ENCODE data around the gene NFU1. TPM values are rescaled to one million over a fixed set of nuclear protein-coding genes. Genes with fewer than 3 reads are reported as not detected.

The NFU1 gene
- polyA plus RNA-seq, 1 of the 3 experiments (the other 2 are of a cell fraction) = 23.5 TPM

DNA sequence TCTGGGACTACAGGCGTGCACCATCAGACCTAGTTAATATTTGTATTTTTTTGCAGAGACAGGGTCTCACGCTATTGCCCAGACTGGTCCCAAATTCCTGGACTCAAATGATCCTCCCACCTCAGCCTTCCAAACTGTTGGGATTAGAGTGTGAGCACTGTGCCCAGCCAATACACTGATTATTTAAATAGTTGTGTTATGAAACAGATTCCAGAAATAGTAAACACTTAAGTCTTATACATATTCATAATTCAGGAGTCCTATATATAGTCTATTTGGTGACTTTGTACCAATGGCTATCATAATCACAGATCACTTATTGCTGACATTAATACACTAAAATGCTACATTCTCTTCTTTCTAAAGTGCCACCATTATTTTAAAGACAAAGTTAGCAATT is 12.8 kb downstream of the NFU1 start:
- ChIA-PET POLR2A (no interaction called here), CTCF (no interaction called here)
- 97% methylated on average over 2 of the region's 2 CpGs for WGBS (ENCODE audit: low lambda C conversion rate)

More for the DNA sequence above, 12.8 kb downstream of the NFU1 start:
- H2AFZ ChIP-seq (ENCODE audit: low read depth) = no peak overlapping the region
- no peak overlapping the region for H3K9ac ChIP-seq
- H3K36me3 ChIP-seq (replicated peaks in 1 of 2; ENCODE audit: control insufficient read depth in 1 of 2, insufficient read depth in 2 of 2, low read length in 1 of 2) = peaks cover 0 to 36% of the 10 kb centered on the region in 2 experiments
- DNase-seq = no peak
- TF ChIP-seq, protein P1, sequence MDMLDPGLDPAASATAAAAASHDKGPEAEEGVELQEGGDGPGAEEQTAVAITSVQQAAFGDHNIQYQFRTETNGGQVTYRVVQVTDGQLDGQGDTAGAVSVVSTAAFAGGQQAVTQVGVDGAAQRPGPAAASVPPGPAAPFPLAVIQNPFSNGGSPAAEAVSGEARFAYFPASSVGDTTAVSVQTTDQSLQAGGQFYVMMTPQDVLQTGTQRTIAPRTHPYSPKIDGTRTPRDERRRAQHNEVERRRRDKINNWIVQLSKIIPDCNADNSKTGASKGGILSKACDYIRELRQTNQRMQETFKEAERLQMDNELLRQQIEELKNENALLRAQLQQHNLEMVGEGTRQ (IDR thresholded peaks at IDR 0.05; ENCODE audit: borderline replicate concordance, low read depth, low read length) = no peak
- no peak for TF ChIP-seq RCOR1 (IDR thresholded peaks at IDR 0.05; ENCODE audit: low read length)
- TF ChIP-seq GABPA (IDR thresholded peaks at IDR 0.05; ENCODE audit: low read depth) = no peak
- TF ChIP-seq CHD2 (IDR thresholded peaks at IDR 0.05; ENCODE audit: low read length, partially characterized antibody) = no peak
- no peak for TF ChIP-seq GATA2 (CRISPR knock-in tag; IDR thresholded peaks at IDR 0.05)
- TF ChIP-seq JUND (IDR thresholded peaks at IDR 0.05) = no peak
- no peak for TF ChIP-seq ELF1 (IDR thresholded peaks at IDR 0.05)
- TF ChIP-seq ZBTB33 (IDR thresholded peaks at IDR 0.05; ENCODE audit: borderline replicate concordance, low read depth) = no peak
- no peak for TF ChIP-seq TAF1 (IDR thresholded peaks at IDR 0.05; ENCODE audit: borderline replicate concordance, low read depth, low read length)
- TF ChIP-seq, protein P2, sequence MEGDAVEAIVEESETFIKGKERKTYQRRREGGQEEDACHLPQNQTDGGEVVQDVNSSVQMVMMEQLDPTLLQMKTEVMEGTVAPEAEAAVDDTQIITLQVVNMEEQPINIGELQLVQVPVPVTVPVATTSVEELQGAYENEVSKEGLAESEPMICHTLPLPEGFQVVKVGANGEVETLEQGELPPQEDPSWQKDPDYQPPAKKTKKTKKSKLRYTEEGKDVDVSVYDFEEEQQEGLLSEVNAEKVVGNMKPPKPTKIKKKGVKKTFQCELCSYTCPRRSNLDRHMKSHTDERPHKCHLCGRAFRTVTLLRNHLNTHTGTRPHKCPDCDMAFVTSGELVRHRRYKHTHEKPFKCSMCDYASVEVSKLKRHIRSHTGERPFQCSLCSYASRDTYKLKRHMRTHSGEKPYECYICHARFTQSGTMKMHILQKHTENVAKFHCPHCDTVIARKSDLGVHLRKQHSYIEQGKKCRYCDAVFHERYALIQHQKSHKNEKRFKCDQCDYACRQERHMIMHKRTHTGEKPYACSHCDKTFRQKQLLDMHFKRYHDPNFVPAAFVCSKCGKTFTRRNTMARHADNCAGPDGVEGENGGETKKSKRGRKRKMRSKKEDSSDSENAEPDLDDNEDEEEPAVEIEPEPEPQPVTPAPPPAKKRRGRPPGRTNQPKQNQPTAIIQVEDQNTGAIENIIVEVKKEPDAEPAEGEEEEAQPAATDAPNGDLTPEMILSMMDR (IDR thresholded peaks at IDR 0.05) = no peak
- TF ChIP-seq, protein P3, sequence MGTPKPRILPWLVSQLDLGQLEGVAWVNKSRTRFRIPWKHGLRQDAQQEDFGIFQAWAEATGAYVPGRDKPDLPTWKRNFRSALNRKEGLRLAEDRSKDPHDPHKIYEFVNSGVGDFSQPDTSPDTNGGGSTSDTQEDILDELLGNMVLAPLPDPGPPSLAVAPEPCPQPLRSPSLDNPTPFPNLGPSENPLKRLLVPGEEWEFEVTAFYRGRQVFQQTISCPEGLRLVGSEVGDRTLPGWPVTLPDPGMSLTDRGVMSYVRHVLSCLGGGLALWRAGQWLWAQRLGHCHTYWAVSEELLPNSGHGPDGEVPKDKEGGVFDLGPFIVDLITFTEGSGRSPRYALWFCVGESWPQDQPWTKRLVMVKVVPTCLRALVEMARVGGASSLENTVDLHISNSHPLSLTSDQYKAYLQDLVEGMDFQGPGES (IDR thresholded peaks at IDR 0.05; ENCODE audit: low read depth, low read length) = no peak
- TF ChIP-seq, protein P4, sequence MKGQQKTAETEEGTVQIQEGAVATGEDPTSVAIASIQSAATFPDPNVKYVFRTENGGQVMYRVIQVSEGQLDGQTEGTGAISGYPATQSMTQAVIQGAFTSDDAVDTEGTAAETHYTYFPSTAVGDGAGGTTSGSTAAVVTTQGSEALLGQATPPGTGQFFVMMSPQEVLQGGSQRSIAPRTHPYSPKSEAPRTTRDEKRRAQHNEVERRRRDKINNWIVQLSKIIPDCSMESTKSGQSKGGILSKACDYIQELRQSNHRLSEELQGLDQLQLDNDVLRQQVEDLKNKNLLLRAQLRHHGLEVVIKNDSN (IDR thresholded peaks at IDR 0.05; ENCODE audit: borderline replicate concordance, low read depth) = no peak
- H3K9me2 ChIP-seq = no peaks in the 10 kb centered on the region
- no peak overlapping the region for H3K4me2 ChIP-seq
- no peak overlapping the region for H3K4me3 ChIP-seq (ENCODE audit: low read depth in 2 of 2, low read length in 1 of 2)
- H3K27ac ChIP-seq (ENCODE audit: low read depth in 2 of 2, low read length in 1 of 2) = no peak overlapping the region
- no peaks in the 10 kb centered on the region for H3K4me1 ChIP-seq (ENCODE audit: control insufficient read depth in 1 of 2, insufficient read depth in 2 of 2, low read depth in 1 of 2, low read length in 1 of 2)
- H3K9me3 ChIP-seq = no peaks in the 10 kb centered on the region
- peaks cover 4% of the 10 kb centered on the region for H3K79me2 ChIP-seq (ENCODE audit: insufficient read depth)
- peaks cover 9% of the 10 kb centered on the region for H3F3A ChIP-seq (replicated peaks; ENCODE audit: insufficient read depth)
- H4K20me1 ChIP-seq (ENCODE audit: insufficient read depth) = no peaks in the 10 kb centered on the region
- H3K27me3 ChIP-seq (ENCODE audit: insufficient read depth) = no peaks in the 10 kb centered on the region

All from SK-N-SH (cell line).